ENCODE data around the gene ST8SIA6. TPM values are rescaled to one million over a fixed set of nuclear protein-coding genes. Genes with fewer than 3 reads are reported as not detected.

Gene ST8SIA6
- total RNA-seq, 1 donor from 2014 or later = not detected

- H3K9me3 Mint-ChIP-seq (ENCODE audit: unreplicated experiment) = peaks cover 3% of the 10 kb centered on the region
- H3K27ac Mint-ChIP-seq (ENCODE audit: unreplicated experiment) = no peak overlapping the region
- no peaks in the 10 kb centered on the region for H3K4me1 Mint-ChIP-seq (ENCODE audit: low read depth, unreplicated experiment)
- no peak for TF ChIP-seq CTCF (IDR thresholded peaks at IDR 0.05; ENCODE audit: partially characterized antibody, unreplicated experiment)
- no peaks in the 10 kb centered on the region for H3K27me3 Mint-ChIP-seq (ENCODE audit: unreplicated experiment)
- no peak for DNase-seq
- H3K36me3 Mint-ChIP-seq (ENCODE audit: unreplicated experiment) = peaks cover 6% of the 10 kb centered on the region
- no peak overlapping the region for H3K4me3 Mint-ChIP-seq (ENCODE audit: unreplicated experiment)
Measured at GRCh38 chr10:17276756-17277424, 177.5 kb downstream of the ST8SIA6 start.

GRCh38 chr10:17273403-17273802, 181.0 kb downstream of the ST8SIA6 start:
- no peaks in the 10 kb centered on the region for H3K36me3 Mint-ChIP-seq (ENCODE audit: unreplicated experiment)
- H3K9me3 Mint-ChIP-seq (ENCODE audit: unreplicated experiment) = no peaks in the 10 kb centered on the region
- H3K4me3 Mint-ChIP-seq (ENCODE audit: unreplicated experiment) = no peak overlapping the region
- no peak for TF ChIP-seq CTCF (IDR thresholded peaks at IDR 0.05; ENCODE audit: partially characterized antibody, unreplicated experiment)
- no peaks in the 10 kb centered on the region for H3K27me3 Mint-ChIP-seq (ENCODE audit: unreplicated experiment)
- DNase-seq = no peak
- H3K27ac Mint-ChIP-seq (ENCODE audit: unreplicated experiment) = no peak overlapping the region
- no peaks in the 10 kb centered on the region for H3K4me1 Mint-ChIP-seq (ENCODE audit: low read depth, unreplicated experiment)

- Mint-ChIP-seq H3K36me3 (ENCODE audit: unreplicated experiment) (no peaks in the 10 kb centered on the region), H3K4me3 (ENCODE audit: unreplicated experiment) (no peak overlapping the region), H3K4me1 (ENCODE audit: low read depth, unreplicated experiment) (no peaks in the 10 kb centered on the region), H3K27ac (ENCODE audit: unreplicated experiment) (no peak overlapping the region), H3K27me3 (ENCODE audit: unreplicated experiment) (no peaks in the 10 kb centered on the region), H3K9me3 (ENCODE audit: unreplicated experiment) (no peaks in the 10 kb centered on the region)
- no peak for TF ChIP-seq CTCF (IDR thresholded peaks at IDR 0.05; ENCODE audit: partially characterized antibody, unreplicated experiment)
- no peak for DNase-seq
Measured at GRCh38 chr10:17272648-17273047, 181.7 kb downstream of the ST8SIA6 start.

Other genes starting within 250 kb of the ST8SIA6 start
- 106 TPM for gene VIM, start 226.4 kb downstream of the ST8SIA6 start, total RNA-seq (ENCODE audit: unreplicated experiment)
- 5.4 TPM for gene HACD1, start 162.8 kb upstream of the ST8SIA6 start, total RNA-seq (ENCODE audit: unreplicated experiment)
- 81.0 TPM for gene STAM, start 189.6 kb upstream of the ST8SIA6 start, total RNA-seq (ENCODE audit: unreplicated experiment)

Measured in glutamatergic neuron (in vitro differentiated cells).